ENCODE measurements around the gene ALOX5. TPM values are rescaled to one million over a fixed set of nuclear protein-coding genes. Genes with fewer than 3 reads are reported as not detected.

ALOX5 gene
- total RNA-seq, 4 donors from 2014 or later: 13.5 to 27.2 (median 21.1) TPM

DNA sequence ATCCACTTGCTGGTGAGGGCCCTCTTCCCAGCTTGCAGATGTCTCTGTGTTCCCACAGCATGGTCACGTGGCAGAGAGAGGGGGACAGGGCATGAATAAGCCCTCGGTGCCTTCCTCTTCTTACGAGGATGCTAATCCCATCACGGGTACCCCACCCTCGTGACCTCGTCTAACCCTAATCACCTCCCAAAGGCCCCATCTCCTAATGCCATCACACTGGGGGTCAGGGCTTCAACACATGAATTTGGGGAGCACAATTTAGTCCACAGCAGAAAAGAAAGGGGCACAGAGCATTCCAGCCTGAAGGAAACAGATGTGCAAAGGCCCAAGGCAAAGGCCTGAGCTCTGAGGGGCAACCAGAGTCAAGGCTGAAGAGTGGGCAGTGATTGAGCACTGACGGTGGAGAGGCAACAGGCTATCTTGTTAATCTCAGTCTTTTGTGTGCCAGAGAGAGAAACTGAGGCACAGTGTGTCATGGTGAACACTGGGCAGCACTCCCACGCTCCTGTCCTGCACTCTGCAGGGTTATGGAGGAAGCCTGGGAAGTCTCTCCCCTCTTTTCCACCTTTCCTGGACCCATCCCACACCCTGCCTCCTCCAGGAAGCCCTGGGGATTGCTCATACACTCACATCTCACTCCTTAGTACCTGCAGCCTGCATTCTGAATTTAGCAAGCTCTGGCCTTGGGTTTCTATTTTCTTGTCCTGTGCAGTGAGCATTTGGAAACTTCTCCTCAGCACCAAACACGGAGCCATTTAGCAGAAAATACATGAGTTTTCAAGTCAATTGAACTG, 49.0 kb downstream of the ALOX5 start:
- H3K27ac ChIP-seq: no peak overlapping the region
- H3K4me3 ChIP-seq: no peak overlapping the region
- no peaks in the 10 kb centered on the region for H3K36me3 ChIP-seq
- DNase-seq: no peak
- in situ Hi-C loops (cut with MboI; ENCODE audit: low pct_ligation_motif_present in 1 of 4, low pct_unique_long_range_greater_than_20kb in 1 of 4, low sequenced_read_pairs in 3 of 4): no loop called here
- H3K9me3 ChIP-seq: no peaks in the 10 kb centered on the region
- H3K4me1 ChIP-seq: peaks cover 7 to 30% (median 12%) of the 10 kb centered on the region in 4 donors
- peaks cover 5% of the 10 kb centered on the region for H3K27me3 ChIP-seq
- 76 to 86% methylated on average over 6 to 9 of the region's 9 CpGs for WGBS, 2 donors (ENCODE audit: low coverage in 1 of 2)
- TF ChIP-seq POLR2AphosphoS5 (IDR thresholded peaks at IDR 0.05) (no peak), EP300 (IDR thresholded peaks at IDR 0.05; ENCODE audit: low read depth) (no peak)
- intact Hi-C loops (cut with DNase I; ENCODE audit: low total_unique reads): no loop called here

GRCh38 chr10:45423976-45424499, 50.0 kb downstream of the ALOX5 start:
- in situ Hi-C loops (cut with MboI; ENCODE audit: low pct_ligation_motif_present in 1 of 4, low pct_unique_long_range_greater_than_20kb in 1 of 4, low sequenced_read_pairs in 3 of 4) (no loop called here), intact Hi-C loops (cut with DNase I; ENCODE audit: low total_unique reads) (no loop called here)
- Histone ChIP-seq H3K27me3 (peaks cover 12% of the 10 kb centered on the region), H3K4me1 (peaks cover 5 to 22% (median 8%) of the 10 kb centered on the region in 4 donors), H3K27ac (no peak overlapping the region), H3K36me3 (no peaks in the 10 kb centered on the region), H3K4me3 (no peak overlapping the region), H3K9me3 (no peaks in the 10 kb centered on the region)
- no peak for TF ChIP-seq CTCF (IDR thresholded peaks at IDR 0.05)
- TF ChIP-seq EP300 (IDR thresholded peaks at IDR 0.05; ENCODE audit: low read depth): no peak
- no peak for TF ChIP-seq POLR2AphosphoS5 (IDR thresholded peaks at IDR 0.05)
- no peak for TF ChIP-seq POLR2A (IDR thresholded peaks at IDR 0.05)
- no peak for DNase-seq
- WGBS, 2 donors (ENCODE audit: low coverage in 1 of 2): 95% methylated on average over 7 of the region's 7 CpGs; no CpG with 5 or more reads in 1 of the 2 donors

- no peak for DNase-seq
- TF ChIP-seq POLR2AphosphoS5 (IDR thresholded peaks at IDR 0.05): peak in 1 of 3 donors; percentile 20
- no peak for TF ChIP-seq CTCF (IDR thresholded peaks at IDR 0.05)
- WGBS, 2 donors (ENCODE audit: low coverage in 1 of 2): 75% methylated on average over 15 of the region's 15 CpGs; no CpG with 5 or more reads in 1 of the 2 donors
- Histone ChIP-seq H3K36me3 (no peaks in the 10 kb centered on the region), H3K9me3 (no peaks in the 10 kb centered on the region), H3K27ac (peak overlapping the region in 2 of 4 donors; percentile 2 to 12), H3K27me3 (peaks cover 15% of the 10 kb centered on the region), H3K4me1 (peaks cover 5 to 16% (median 8%) of the 10 kb centered on the region in 4 donors), H3K4me3 (no peak overlapping the region)
- in situ Hi-C loops (cut with MboI; ENCODE audit: low pct_ligation_motif_present in 1 of 4, low pct_unique_long_range_greater_than_20kb in 1 of 4, low sequenced_read_pairs in 3 of 4) (no loop called here), intact Hi-C loops (cut with DNase I; ENCODE audit: low total_unique reads) (no loop called here)
Measured at GRCh38 chr10:45424668-45425404, 50.8 kb downstream of the ALOX5 start.

GRCh38 chr10:45425621-45426563, 51.9 kb downstream of the ALOX5 start:
- intact Hi-C loops (cut with DNase I; ENCODE audit: low total_unique reads): no loop called here
- Histone ChIP-seq H3K4me1 (peaks cover under 1 to 5% (median 1%) of the 10 kb centered on the region in 4 donors), H3K9me3 (no peaks in the 10 kb centered on the region), H3K27me3 (peaks cover 15% of the 10 kb centered on the region), H3K4me3 (no peak overlapping the region), H3K27ac (no peak overlapping the region), H3K36me3 (no peaks in the 10 kb centered on the region)
- TF ChIP-seq POLR2AphosphoS5 (IDR thresholded peaks at IDR 0.05) (no peak), CTCF (IDR thresholded peaks at IDR 0.05) (no peak), POLR2A (IDR thresholded peaks at IDR 0.05) (no peak), EP300 (IDR thresholded peaks at IDR 0.05; ENCODE audit: low read depth) (no peak)
- no peak for DNase-seq
- 77 to 89% methylated on average over 2 to 10 of the region's 10 CpGs for WGBS, 2 donors (ENCODE audit: low coverage in 1 of 2)
- in situ Hi-C loops (cut with MboI; ENCODE audit: low pct_ligation_motif_present in 1 of 4, low pct_unique_long_range_greater_than_20kb in 1 of 4, low sequenced_read_pairs in 3 of 4): no loop called here

Data from transverse colon (tissue), 4 donors.